Fibroblast of skin of right quadriceps (primary cell): ENCODE measurements around the gene BIN2.
"Not testable (repeated sequence)": the region's sequence is repeated elsewhere in the genome, so short reads cannot be mapped to it uniquely, and the experiment has no call there.

Experiments
- DNase-seq: peaks from one replicate; pipeline ENCODE4 v3.0.0-alpha.2; 2013

The BIN2 gene

GRCh38 chr12:51307655-51308593, 16.1 kb downstream of the BIN2 start:
- DNase-seq: peak; percentile 81

- no peak for DNase-seq
These were observed 17.5 kb downstream of the BIN2 start for GRCh38 chr12:51306507-51306906.

- not testable (repeated sequence) for DNase-seq
These were observed 23.2 kb downstream of the BIN2 start for GRCh38 chr12:51300768-51301167.

- no peak for DNase-seq
These were observed 28.3 kb downstream of the BIN2 start for GRCh38 chr12:51295651-51296050.

GRCh38 chr12:51294097-51294496, 29.9 kb downstream of the BIN2 start:
- DNase-seq: not testable (repeated sequence)

- peak; percentile 30 for DNase-seq
These were observed 30.3 kb downstream of the BIN2 start for GRCh38 chr12:51293696-51294095.

- DNase-seq: not testable (repeated sequence)
These were observed 32.1 kb downstream of the BIN2 start for GRCh38 chr12:51291603-51292513.

- DNase-seq: no peak
These were observed 38.1 kb downstream of the BIN2 start for GRCh38 chr12:51285843-51286242.

- peak; percentile 56 for DNase-seq
These were observed 42.6 kb downstream of the BIN2 start for GRCh38 chr12:51281202-51281924.

- no peak for DNase-seq
These were observed 48.9 kb downstream of the BIN2 start for GRCh38 chr12:51275088-51275487.

- not testable (repeated sequence) for DNase-seq
These were observed 51.2 kb downstream of the BIN2 start for GRCh38 chr12:51272810-51273209.

GRCh38 chr12:51270951-51271518, 52.9 kb downstream of the BIN2 start:
- DNase-seq: peak; percentile 89

GRCh38 chr12:51270067-51270950, 53.7 kb downstream of the BIN2 start, which contains the start of gene SMAGP:
Gene SMAGP (minus strand): TSS chr12:51270415. CDS start chr12:51269278, 1,137 bp downstream.
- DNase-seq: peak; percentile 36

GRCh38 chr12:51269174-51270066, 54.6 kb downstream of the BIN2 start:
- DNase-seq: peak; percentile 42

GRCh38 chr12:51265024-51265423, 59.0 kb downstream of the BIN2 start:
- DNase-seq: no peak

- no peak for DNase-seq
These were observed 59.7 kb downstream of the BIN2 start for GRCh38 chr12:51264297-51264696.

- no peak for DNase-seq
These were observed 60.6 kb downstream of the BIN2 start for GRCh38 chr12:51263341-51263740.

GRCh38 chr12:51262758-51263177, 61.2 kb downstream of the BIN2 start:
- DNase-seq: peak; percentile 63

GRCh38 chr12:51259600-51259999, 64.4 kb downstream of the BIN2 start:
- not testable (repeated sequence) for DNase-seq

GRCh38 chr12:51254536-51254935, 69.4 kb downstream of the BIN2 start:
- no peak for DNase-seq
